ENCODE results near the gene TENM4. TPM values are rescaled to one million over a fixed set of nuclear protein-coding genes. Genes with fewer than 3 reads are reported as not detected.

Gene TENM4
- polyA plus RNA-seq, 1 donor from 2014 or later, result 16.8 TPM

DNA sequence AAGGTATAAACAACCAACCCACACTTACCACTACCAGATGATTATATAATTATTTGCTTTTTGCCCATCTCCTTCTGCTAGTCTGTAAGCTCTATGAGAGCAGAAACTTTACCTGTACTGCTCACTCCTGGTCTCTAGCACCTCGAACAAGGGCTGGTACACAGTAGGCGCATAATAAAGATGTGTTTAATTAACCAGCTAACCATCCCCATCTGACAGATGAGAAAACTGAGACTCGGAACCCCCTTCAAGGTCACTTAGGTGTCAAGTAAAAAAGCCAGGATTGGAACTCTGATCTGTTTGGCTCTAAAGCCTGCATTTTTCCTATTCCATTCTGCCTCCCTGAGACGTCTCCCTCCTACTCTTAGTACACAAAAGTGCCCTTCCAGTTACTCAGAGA lies 370.3 kb downstream of the TENM4 start:
- Histone ChIP-seq H3K9ac (ENCODE audit: low read length) (no peak overlapping the region), H3K79me2 (replicated peaks; ENCODE audit: insufficient read depth, low read length) (no peaks in the 10 kb centered on the region), H3K4me2 (ENCODE audit: low read length) (no peak overlapping the region), H3K27ac (ENCODE audit: low read length) (no peak overlapping the region), H3K9me3 (ENCODE audit: low read length) (no peaks in the 10 kb centered on the region), H3K27me3 (ENCODE audit: insufficient read depth, low read depth, low read length) (no peaks in the 10 kb centered on the region), H4K20me1 (ENCODE audit: insufficient read depth) (no peaks in the 10 kb centered on the region), H2AFZ (ENCODE audit: low read depth, low read length) (no peak overlapping the region), H3F3A (ENCODE audit: insufficient read depth, low read length, poor library complexity, severe bottlenecking) (no peaks in the 10 kb centered on the region), H3K9me2 (ENCODE audit: insufficient read depth, low read length) (no peaks in the 10 kb centered on the region), H3K36me3 (ENCODE audit: insufficient read depth, low read length) (no peaks in the 10 kb centered on the region), H3K4me3 (ENCODE audit: low read length) (no peak overlapping the region)
- TF ChIP-seq POLR2AphosphoS5 (IDR thresholded peaks at IDR 0.05), result no peak
- TF ChIP-seq RAD21 (conservative IDR thresholded peaks at IDR 0.05), result no peak
- TF ChIP-seq, protein P1, sequence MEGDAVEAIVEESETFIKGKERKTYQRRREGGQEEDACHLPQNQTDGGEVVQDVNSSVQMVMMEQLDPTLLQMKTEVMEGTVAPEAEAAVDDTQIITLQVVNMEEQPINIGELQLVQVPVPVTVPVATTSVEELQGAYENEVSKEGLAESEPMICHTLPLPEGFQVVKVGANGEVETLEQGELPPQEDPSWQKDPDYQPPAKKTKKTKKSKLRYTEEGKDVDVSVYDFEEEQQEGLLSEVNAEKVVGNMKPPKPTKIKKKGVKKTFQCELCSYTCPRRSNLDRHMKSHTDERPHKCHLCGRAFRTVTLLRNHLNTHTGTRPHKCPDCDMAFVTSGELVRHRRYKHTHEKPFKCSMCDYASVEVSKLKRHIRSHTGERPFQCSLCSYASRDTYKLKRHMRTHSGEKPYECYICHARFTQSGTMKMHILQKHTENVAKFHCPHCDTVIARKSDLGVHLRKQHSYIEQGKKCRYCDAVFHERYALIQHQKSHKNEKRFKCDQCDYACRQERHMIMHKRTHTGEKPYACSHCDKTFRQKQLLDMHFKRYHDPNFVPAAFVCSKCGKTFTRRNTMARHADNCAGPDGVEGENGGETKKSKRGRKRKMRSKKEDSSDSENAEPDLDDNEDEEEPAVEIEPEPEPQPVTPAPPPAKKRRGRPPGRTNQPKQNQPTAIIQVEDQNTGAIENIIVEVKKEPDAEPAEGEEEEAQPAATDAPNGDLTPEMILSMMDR (IDR thresholded peaks at IDR 0.05; ENCODE audit: poor library complexity, severe bottlenecking), result no peak
- TF ChIP-seq REST (IDR thresholded peaks at IDR 0.05; ENCODE audit: borderline replicate concordance), result no peak
- TF ChIP-seq TAF1 (IDR thresholded peaks at IDR 0.05; ENCODE audit: low read depth), result no peak
- TF ChIP-seq SMC3 (conservative IDR thresholded peaks at IDR 0.05; ENCODE audit: poor library complexity), result no peak
- no peak for TF ChIP-seq EP300 (conservative IDR thresholded peaks at IDR 0.05; ENCODE audit: poor library complexity, severe bottlenecking)
- no peak for TF ChIP-seq EZH2 (IDR thresholded peaks at IDR 0.05; ENCODE audit: borderline replicate concordance, insufficient read depth, low read length, poor library complexity, severe bottlenecking)
- TF ChIP-seq MXI1 (conservative IDR thresholded peaks at IDR 0.05; ENCODE audit: poor library complexity, severe bottlenecking), result no peak

DNA sequence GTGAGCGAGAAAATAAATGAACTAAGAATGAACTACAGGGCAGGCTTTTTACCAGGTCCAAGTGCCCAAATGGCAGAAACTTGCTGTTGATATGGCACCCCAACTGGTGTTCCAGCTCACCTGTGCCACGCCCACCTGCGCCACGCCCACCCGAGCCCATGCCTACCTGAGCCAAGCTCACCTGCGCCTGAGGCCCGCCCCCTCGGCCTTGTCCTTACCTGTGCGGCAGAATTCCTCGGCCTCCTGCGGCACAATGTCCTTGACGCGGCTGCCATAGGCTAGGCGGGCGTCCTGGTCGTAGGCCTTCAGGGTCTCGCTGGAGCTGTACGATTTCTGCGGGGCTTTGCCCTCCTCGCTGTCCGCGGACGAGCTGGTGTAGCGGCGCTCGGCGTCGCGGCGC lies 371.3 kb downstream of the TENM4 start:
- H3K27ac ChIP-seq (ENCODE audit: low read length), result no peak overlapping the region
- H3K4me3 ChIP-seq (ENCODE audit: low read length), result no peak overlapping the region
- no peaks in the 10 kb centered on the region for H3K9me2 ChIP-seq (ENCODE audit: insufficient read depth, low read length)
- no peaks in the 10 kb centered on the region for H3K27me3 ChIP-seq (ENCODE audit: insufficient read depth, low read depth, low read length)
- H3F3A ChIP-seq (ENCODE audit: insufficient read depth, low read length, poor library complexity, severe bottlenecking), result no peaks in the 10 kb centered on the region
- H3K9me3 ChIP-seq (ENCODE audit: low read length), result no peaks in the 10 kb centered on the region
- H3K4me2 ChIP-seq (ENCODE audit: low read length), result no peak overlapping the region
- no peak overlapping the region for H2AFZ ChIP-seq (ENCODE audit: low read depth, low read length)
- TF ChIP-seq POLR2AphosphoS5 (IDR thresholded peaks at IDR 0.05) (no peak), EP300 (conservative IDR thresholded peaks at IDR 0.05; ENCODE audit: poor library complexity, severe bottlenecking) (no peak), REST (IDR thresholded peaks at IDR 0.05; ENCODE audit: borderline replicate concordance) (no peak), TAF1 (IDR thresholded peaks at IDR 0.05; ENCODE audit: low read depth) (no peak)
- H3K36me3 ChIP-seq (ENCODE audit: insufficient read depth, low read length), result no peaks in the 10 kb centered on the region
- no peaks in the 10 kb centered on the region for H3K79me2 ChIP-seq (replicated peaks; ENCODE audit: insufficient read depth, low read length)
- no peak overlapping the region for H3K9ac ChIP-seq (ENCODE audit: low read length)
- no peaks in the 10 kb centered on the region for H4K20me1 ChIP-seq (ENCODE audit: insufficient read depth)
